Measurements from ENCODE around the gene MUC22.

The MUC22 gene

DNA sequence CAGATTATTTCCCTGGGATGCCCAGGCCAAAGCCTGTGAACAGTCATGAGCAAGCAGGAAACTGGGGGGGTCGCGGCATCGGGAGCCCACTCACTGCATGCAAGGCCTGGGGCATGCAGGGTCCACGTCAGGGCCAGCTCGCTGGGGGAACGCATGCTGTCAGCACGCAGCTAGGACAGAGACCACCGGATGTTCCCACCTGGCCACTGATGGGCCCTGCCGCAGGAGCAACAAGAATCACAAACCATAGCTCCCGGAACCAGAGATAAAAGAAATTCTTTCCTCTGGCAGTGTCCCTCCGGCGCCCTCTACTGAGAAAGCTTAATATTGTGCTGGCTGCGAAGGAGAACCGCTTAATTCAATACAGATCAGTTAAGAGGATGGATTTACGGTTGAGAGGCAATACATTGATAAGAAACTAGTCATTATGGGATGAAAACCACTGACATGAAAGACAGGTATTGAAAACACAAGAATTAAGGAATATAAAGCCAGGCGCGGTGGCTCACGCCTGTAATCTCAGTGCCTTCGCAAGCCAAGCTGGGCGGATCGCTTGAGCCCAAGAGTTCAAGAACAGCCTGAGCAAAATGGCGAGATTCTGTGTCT, 69.5 kb downstream of the MUC22 start:
- peak; percentile 82 for DNase-seq (ENCODE audit: low spot score)

GRCh38 chr6:31081872-31082271, 71.6 kb downstream of the MUC22 start:
- no peak for DNase-seq (ENCODE audit: low spot score)

GRCh38 chr6:31083742-31084354, 73.6 kb downstream of the MUC22 start:
- DNase-seq (ENCODE audit: low spot score) = peak; percentile 33
